ENCODE measurements around the gene EPHB6. TPM values are rescaled to one million over a fixed set of nuclear protein-coding genes. Genes with fewer than 3 reads are reported as not detected.

Gene EPHB6
- total RNA-seq, 4 donors from 2014 or later = 0.53 to 19.0 (median 5.5) TPM

GRCh38 chr7:142892951-142893350 is 38.1 kb downstream of the EPHB6 start:
- Histone ChIP-seq H3K9me3 (no peaks in the 10 kb centered on the region), H3K27ac (no peak overlapping the region), H3K27me3 (no peaks in the 10 kb centered on the region), H3K4me1 (no peaks in the 10 kb centered on the region), H3K4me3 (no peak overlapping the region), H3K36me3 (no peaks in the 10 kb centered on the region)
- DNase-seq = no peak
- no peak for TF ChIP-seq CTCF (IDR thresholded peaks at IDR 0.05)
- no peak for TF ChIP-seq POLR2A (IDR thresholded peaks at IDR 0.05)

DNA sequence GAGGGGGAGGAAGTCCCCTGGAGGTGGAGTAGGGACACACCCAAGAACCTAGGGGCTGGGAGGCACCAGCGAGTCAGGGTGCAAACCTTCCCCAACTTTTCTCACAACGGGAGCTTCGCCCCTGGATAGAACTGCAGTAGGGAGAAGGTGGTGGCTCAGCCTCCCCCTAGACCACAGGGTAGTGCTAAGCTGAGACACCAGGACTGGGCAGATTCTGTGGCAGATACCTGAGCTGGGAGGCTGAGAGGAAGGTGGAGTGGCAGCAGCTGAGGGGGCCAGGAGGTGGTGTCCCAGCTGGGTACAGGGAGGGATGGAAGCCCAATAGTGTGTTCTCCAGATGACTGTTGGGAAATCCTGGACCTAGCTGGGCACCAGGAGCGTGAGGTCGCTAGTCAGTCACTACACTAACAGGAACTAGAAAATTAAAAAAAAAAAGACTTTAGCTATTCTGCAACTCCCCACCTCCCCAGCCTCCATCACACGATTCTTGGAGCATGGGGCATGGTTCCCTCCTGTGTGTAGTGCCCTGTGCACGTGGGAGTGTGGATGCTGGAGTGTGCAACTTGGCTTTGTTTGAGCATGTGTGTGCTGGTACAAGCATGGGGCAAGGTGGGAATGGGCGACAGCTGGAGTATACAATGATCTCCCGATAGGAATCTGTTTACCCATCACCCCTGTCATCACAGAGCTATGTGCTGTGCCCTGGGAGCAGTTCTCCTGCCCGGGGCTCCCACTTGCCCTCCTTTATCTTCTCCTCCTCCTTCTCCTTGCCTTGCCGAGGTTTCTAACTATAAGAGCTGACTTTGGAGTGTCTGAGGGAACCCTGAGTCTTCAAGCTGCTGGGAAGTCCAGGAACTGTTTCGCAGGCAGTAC is 39.5 kb downstream of the EPHB6 start:
- DNase-seq = no peak
- Histone ChIP-seq H3K4me3 (no peak overlapping the region), H3K4me1 (no peaks in the 10 kb centered on the region), H3K27me3 (no peaks in the 10 kb centered on the region), H3K9me3 (no peaks in the 10 kb centered on the region), H3K27ac (no peak overlapping the region), H3K36me3 (no peaks in the 10 kb centered on the region)
- TF ChIP-seq POLR2A (IDR thresholded peaks at IDR 0.05) = no peak
- no peak for TF ChIP-seq CTCF (IDR thresholded peaks at IDR 0.05)

DNA sequence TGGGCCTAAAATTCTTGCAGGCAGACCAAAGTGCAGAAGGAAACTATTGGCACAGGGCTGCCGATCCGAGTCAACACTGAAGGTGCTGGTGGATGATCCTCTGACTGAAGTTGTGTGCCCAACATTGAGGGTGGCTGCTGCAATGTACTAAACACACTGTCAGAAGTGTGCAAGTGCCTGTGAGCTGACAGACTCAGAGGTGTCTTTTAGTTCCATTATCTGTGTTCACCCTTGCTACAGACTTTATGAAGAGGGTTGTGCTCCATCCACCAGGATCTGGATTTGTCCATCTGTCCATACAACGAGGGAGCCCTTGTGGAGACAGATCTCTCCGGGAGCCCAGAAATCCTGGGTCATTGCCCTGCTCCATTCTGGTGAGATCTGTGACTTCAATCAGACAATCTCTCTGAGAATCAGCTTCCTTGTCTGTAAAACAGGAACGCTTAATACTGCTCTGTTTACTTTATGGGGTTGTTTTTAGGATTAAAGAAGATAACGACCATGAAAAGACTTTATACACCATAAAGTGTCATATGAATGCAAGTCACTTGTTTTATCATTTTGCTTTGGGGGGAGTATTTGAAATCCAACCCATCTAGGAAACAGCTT is 40.2 kb downstream of the EPHB6 start:
- H3K36me3 ChIP-seq = no peaks in the 10 kb centered on the region
- no peak overlapping the region for H3K4me3 ChIP-seq
- no peaks in the 10 kb centered on the region for H3K4me1 ChIP-seq
- H3K27ac ChIP-seq = no peak overlapping the region
- H3K27me3 ChIP-seq = no peaks in the 10 kb centered on the region
- H3K9me3 ChIP-seq = no peaks in the 10 kb centered on the region
- DNase-seq = no peak
- TF ChIP-seq POLR2A (IDR thresholded peaks at IDR 0.05) (no peak), CTCF (IDR thresholded peaks at IDR 0.05) (no peak)

DNA sequence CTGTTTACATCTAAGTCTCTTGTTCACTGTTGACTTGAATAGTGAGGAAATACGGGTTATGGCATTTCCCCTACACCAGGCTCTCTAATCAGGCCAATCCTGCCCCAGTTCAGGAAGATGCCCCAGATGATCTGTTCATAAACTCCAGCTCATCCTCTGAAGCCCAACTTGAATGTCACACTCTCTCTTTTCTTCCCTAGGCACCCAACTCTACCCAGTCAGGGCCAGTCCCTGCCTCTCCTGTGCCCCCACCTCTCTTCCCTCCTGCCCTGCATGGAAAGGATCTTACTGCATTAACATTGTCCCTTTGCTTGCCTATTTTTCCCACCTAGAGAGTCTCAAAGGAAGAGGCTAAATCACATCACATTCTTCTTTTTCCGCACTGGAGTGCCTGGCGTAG is 41.3 kb downstream of the EPHB6 start:
- DNase-seq = no peak

DNA sequence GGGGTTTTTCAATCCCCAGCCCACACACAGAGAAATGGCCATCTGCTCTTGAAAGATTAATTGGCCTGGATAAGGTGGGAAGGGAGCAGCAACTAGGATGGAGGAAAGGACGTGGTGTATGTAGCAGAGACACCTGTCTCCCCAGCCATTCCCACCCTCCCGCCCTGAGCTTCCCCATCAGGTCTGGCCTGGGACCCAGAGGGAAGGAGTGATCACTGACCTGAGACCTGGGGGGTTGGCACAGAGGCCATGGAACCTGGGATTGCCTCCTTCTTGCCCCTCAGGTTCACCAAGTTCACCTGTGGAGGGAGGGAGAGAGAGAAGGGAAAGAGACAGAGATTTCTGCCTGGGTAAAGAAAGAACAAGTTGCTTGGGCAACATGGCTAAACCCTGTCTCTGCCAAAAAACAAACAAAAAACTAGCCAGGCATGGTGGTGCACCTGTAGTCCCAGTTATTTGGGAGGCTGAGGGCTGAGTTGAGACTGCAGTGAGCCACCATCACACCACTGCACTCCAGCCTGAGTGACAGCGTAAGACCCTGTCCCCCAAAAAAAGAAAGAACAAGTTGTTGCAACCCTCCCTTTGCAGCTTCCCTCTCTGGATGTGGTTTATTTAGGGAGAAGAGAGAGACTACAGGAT is 42.0 kb downstream of the EPHB6 start:
- H3K27me3 ChIP-seq = no peaks in the 10 kb centered on the region
- TF ChIP-seq CTCF (IDR thresholded peaks at IDR 0.05) = no peak
- TF ChIP-seq POLR2A (IDR thresholded peaks at IDR 0.05) = no peak
- no peak for DNase-seq
- no peaks in the 10 kb centered on the region for H3K4me1 ChIP-seq
- no peak overlapping the region for H3K4me3 ChIP-seq
- H3K36me3 ChIP-seq = no peaks in the 10 kb centered on the region
- H3K27ac ChIP-seq = no peak overlapping the region
- H3K9me3 ChIP-seq = no peaks in the 10 kb centered on the region

More for the DNA sequence above, 41.3 kb downstream of the EPHB6 start:
- Histone ChIP-seq H3K27ac (no peak overlapping the region), H3K36me3 (no peaks in the 10 kb centered on the region), H3K4me3 (no peak overlapping the region), H3K27me3 (no peaks in the 10 kb centered on the region), H3K9me3 (no peaks in the 10 kb centered on the region), H3K4me1 (no peaks in the 10 kb centered on the region)
- TF ChIP-seq CTCF (IDR thresholded peaks at IDR 0.05) (no peak), POLR2A (IDR thresholded peaks at IDR 0.05) (no peak)
